SK-N-SH treated with all-trans-retinoic acid at 6 μM for 48 hours (cell line): ENCODE measurements around the gene SUGP2.

Experiments
- ATAC-seq: fragments of 200-7000 bp; cut with Tn5 transposase; 3 replicates; pipeline ENCODE4 v1.9.1; 2020; ENCODE audit warnings: mild to moderate bottlenecking, moderate library complexity
- BACH2 ChIP-seq: fragments of 250-450 bp; sonication (Bioruptor Pico); IDR thresholded peaks from 2 replicates; pipeline ENCODE4 v1.9.0; 2021; ENCODE audit warnings: mild to moderate bottlenecking, borderline replicate concordance
- CREB5 ChIP-seq: fragments of 250-450 bp; sonication (Bioruptor Pico); IDR thresholded peaks from 2 replicates; pipeline ENCODE4 v1.5.1; 2020; ENCODE audit warnings: low read depth, mild to moderate bottlenecking, moderate library complexity
- CSDC2 ChIP-seq: fragments of 250-450 bp; sonication (Bioruptor Pico); IDR thresholded peaks from 2 replicates; pipeline ENCODE4 v1.5.0; 2020; ENCODE audit warnings: mild to moderate bottlenecking, moderate library complexity
- CSRNP3 ChIP-seq: fragments of 250-450 bp; sonication (Bioruptor Pico); IDR thresholded peaks from 2 replicates; pipeline ENCODE4 v1.5.1; 2021; ENCODE audit warnings: mild to moderate bottlenecking, moderate library complexity
- ISL1 ChIP-seq: fragments of 250-450 bp; sonication (Bioruptor Pico); IDR thresholded peaks from 2 replicates; pipeline ENCODE4 v2.1.2; 2022; ENCODE audit warnings: mild to moderate bottlenecking, moderate library complexity
- OSR1 ChIP-seq: fragments of 250-450 bp; sonication (Bioruptor Pico); IDR thresholded peaks from 2 replicates; pipeline ENCODE4 v1.8.0; 2022; ENCODE audit warnings: moderate library complexity, mild to moderate bottlenecking, inconsistent platforms
- PATZ1 ChIP-seq: fragments of 250-450 bp; sonication (Bioruptor Pico); IDR thresholded peaks from 2 replicates; pipeline ENCODE4 v1.8.0; 2020; ENCODE audit warnings: mild to moderate bottlenecking, moderate library complexity, borderline replicate concordance
- POU6F1 ChIP-seq: fragments of 250-450 bp; sonication (Bioruptor Pico); IDR thresholded peaks from 2 replicates; pipeline ENCODE4 v1.8.0; 2021; ENCODE audit warnings: low read depth, mild to moderate bottlenecking, moderate library complexity, borderline replicate concordance
- PPARA ChIP-seq: fragments of 250-450 bp; sonication (Bioruptor Pico); IDR thresholded peaks from 2 replicates; pipeline ENCODE4 v1.5.0; 2020; ENCODE audit warnings: mild to moderate bottlenecking, borderline replicate concordance
- RARB ChIP-seq: fragments of 250-450 bp; sonication (Bioruptor Pico); IDR thresholded peaks from 2 replicates; pipeline ENCODE4 v1.8.0; 2021; ENCODE audit warnings: mild to moderate bottlenecking, moderate library complexity
- SNAI2 ChIP-seq: fragments of 250-450 bp; sonication (Bioruptor Pico); IDR thresholded peaks from 2 replicates; pipeline ENCODE4 v1.5.0; 2020; ENCODE audit warnings: mild to moderate bottlenecking, moderate library complexity
- TCF4 ChIP-seq: fragments of 250-450 bp; sonication (Bioruptor Pico); IDR thresholded peaks from 2 replicates; pipeline ENCODE4 v1.8.0; 2021; ENCODE audit warnings: mild to moderate bottlenecking, moderate library complexity, borderline replicate concordance
- TOX ChIP-seq: fragments of 250-450 bp; sonication (Bioruptor Pico); IDR thresholded peaks from 2 replicates; pipeline ENCODE4 v1.8.0; 2021; ENCODE audit warnings: mild to moderate bottlenecking, moderate library complexity, borderline replicate concordance
- TSHZ2 ChIP-seq: fragments of 250-450 bp; sonication (Bioruptor Pico); IDR thresholded peaks from 2 replicates; pipeline ENCODE4 v1.5.0; 2020; ENCODE audit warnings: mild to moderate bottlenecking, moderate library complexity
- ZC3H10 ChIP-seq: fragments of 250-450 bp; sonication (Bioruptor Pico); IDR thresholded peaks from 2 replicates; pipeline ENCODE4 v1.5.1; 2021; ENCODE audit warnings: mild to moderate bottlenecking, moderate library complexity
- ZFP3 ChIP-seq: fragments of 250-450 bp; sonication (Bioruptor Pico); IDR thresholded peaks from 2 replicates; pipeline ENCODE4 v1.5.0; 2020; ENCODE audit warnings: mild to moderate bottlenecking, moderate library complexity
- ZFP30 ChIP-seq: fragments of 450-650 bp; formaldehyde crosslinking; IDR thresholded peaks from 2 replicates; pipeline ENCODE4 v1.5.0; 2022; ENCODE audit warnings: mild to moderate bottlenecking, moderate library complexity
- ZNF565 ChIP-seq: fragments of 450-650 bp; formaldehyde crosslinking; conservative IDR thresholded peaks from 2 replicates; pipeline ENCODE4 v1.5.0; 2020; ENCODE audit warnings: low read depth, mild to moderate bottlenecking, moderate library complexity
- ZNF70 ChIP-seq: fragments of 450-650 bp; formaldehyde crosslinking; IDR thresholded peaks from 2 replicates; pipeline ENCODE4 v1.5.0; 2020; ENCODE audit warnings: mild to moderate bottlenecking, moderate library complexity
- ZNF8 ChIP-seq: fragments of 450-650 bp; formaldehyde crosslinking; IDR thresholded peaks from 2 replicates; pipeline ENCODE4 v1.5.0; 2020; ENCODE audit warnings: mild to moderate bottlenecking, moderate library complexity

Gene SUGP2

GRCh38 chr19:19075126-19075525 lies 41.8 kb upstream of the SUGP2 start:
- ATAC-seq: no peak
- TF ChIP-seq ZC3H10 (CRISPR knock-in tag) (no peak), CREB5 (CRISPR knock-in tag) (no peak), SNAI2 (CRISPR knock-in tag) (no peak), BACH2 (no peak), TSHZ2 (CRISPR knock-in tag) (no peak), ZFP3 (no peak), ZNF70 (CRISPR knock-in tag) (no peak), ISL1 (no peak), ZNF8 (CRISPR knock-in tag) (no peak), POU6F1 (CRISPR knock-in tag) (no peak), ZNF565 (CRISPR knock-in tag) (no peak), TOX (no peak), ZFP30 (CRISPR knock-in tag) (no peak), TCF4 (CRISPR knock-in tag) (no peak), CSDC2 (CRISPR knock-in tag) (no peak), PATZ1 (CRISPR knock-in tag) (no peak), PPARA (CRISPR knock-in tag) (no peak)

- ATAC-seq: no peak; the same call in 2 of the 3 replicates
- TF ChIP-seq TSHZ2 (CRISPR knock-in tag) (no peak), CSDC2 (CRISPR knock-in tag) (no peak), PATZ1 (CRISPR knock-in tag) (no peak), ZNF70 (CRISPR knock-in tag) (no peak), ISL1 (no peak), ZFP30 (CRISPR knock-in tag) (no peak), ZC3H10 (CRISPR knock-in tag) (no peak), POU6F1 (CRISPR knock-in tag) (no peak), CSRNP3 (no peak), BACH2 (no peak), ZNF565 (CRISPR knock-in tag) (no peak), ZFP3 (no peak), TOX (no peak), OSR1 (no peak), RARB (CRISPR knock-in tag) (no peak), PPARA (CRISPR knock-in tag) (no peak), CREB5 (CRISPR knock-in tag) (no peak)
These were observed 41.0 kb upstream of the SUGP2 start for GRCh38 chr19:19074196-19074882.
